Measurements from ENCODE around the gene DNM1L. TPM values are rescaled to one million over a fixed set of nuclear protein-coding genes. Genes with fewer than 3 reads are reported as not detected.

DNM1L gene
- total RNA-seq, 3 donors from 2014 or later, result 58.8 to 64.9 (median 62.6) TPM

- peak; percentile 79 for ATAC-seq
- TF ChIP-seq CTCF (IDR thresholded peaks at IDR 0.05), result no peak
- Histone ChIP-seq H3K9me3 (no peaks in the 10 kb centered on the region), H3K36me3 (ENCODE audit: low read depth) (no peaks in the 10 kb centered on the region), H3K4me1 (ENCODE audit: low read depth) (peaks cover 27% of the 10 kb centered on the region), H3K4me3 (no peak overlapping the region)
- intact Hi-C loops (cut with DNase I, micrococcal nuclease), result no loop called here
- no peak for DNase-seq
These were observed 89.4 kb downstream of the DNM1L start for GRCh38 chr12:32768518-32768917.

GRCh38 chr12:32770141-32770540 is 91.0 kb downstream of the DNM1L start:
- no peaks in the 10 kb centered on the region for H3K9me3 ChIP-seq
- H3K36me3 ChIP-seq (ENCODE audit: low read depth), result no peaks in the 10 kb centered on the region
- TF ChIP-seq CTCF (IDR thresholded peaks at IDR 0.05), result no peak
- DNase-seq (no peak), ATAC-seq (no peak)
- peaks cover 29% of the 10 kb centered on the region for H3K4me1 ChIP-seq (ENCODE audit: low read depth)
- intact Hi-C loops (cut with DNase I, micrococcal nuclease), result loop anchor here in 1 of 2 donors (5.0 kb wide), 1 partner anchor 137 kb away; no protein-coding TSS in a partner anchor
- H3K4me3 ChIP-seq, result no peak overlapping the region

- intact Hi-C loops (cut with DNase I, micrococcal nuclease), result loop anchor here in 1 of 2 donors (5.0 kb wide), 1 partner anchor 134 kb away; no protein-coding TSS in a partner anchor
- peaks cover 43% of the 10 kb centered on the region for H3K4me1 ChIP-seq (ENCODE audit: low read depth)
- TF ChIP-seq CTCF (IDR thresholded peaks at IDR 0.05), result no peak
- ATAC-seq (peak; percentile 83), DNase-seq (peak in 1 of 3 donors; percentile 62)
- no peaks in the 10 kb centered on the region for H3K9me3 ChIP-seq
- no peak overlapping the region for H3K4me3 ChIP-seq
- no peaks in the 10 kb centered on the region for H3K36me3 ChIP-seq (ENCODE audit: low read depth)
These were observed 94.6 kb downstream of the DNM1L start for GRCh38 chr12:32773691-32774090.

GRCh38 chr12:32776258-32776657 is 97.2 kb downstream of the DNM1L start:
- H3K36me3 ChIP-seq (ENCODE audit: low read depth), result no peaks in the 10 kb centered on the region
- H3K4me3 ChIP-seq, result no peak overlapping the region
- peak; percentile 62 for ATAC-seq
- TF ChIP-seq CTCF (IDR thresholded peaks at IDR 0.05), result no peak
- peaks cover 35% of the 10 kb centered on the region for H3K4me1 ChIP-seq (ENCODE audit: low read depth)
- no peak for DNase-seq
- intact Hi-C loops (cut with DNase I, micrococcal nuclease), result no loop called here
- no peaks in the 10 kb centered on the region for H3K9me3 ChIP-seq

- Histone ChIP-seq H3K9me3 (no peaks in the 10 kb centered on the region), H3K4me1 (ENCODE audit: low read depth) (peaks cover 29% of the 10 kb centered on the region), H3K36me3 (ENCODE audit: low read depth) (no peaks in the 10 kb centered on the region), H3K4me3 (no peak overlapping the region)
- DNase-seq (no peak), ATAC-seq (no peak)
- intact Hi-C loops (cut with DNase I, micrococcal nuclease), result no loop called here
- TF ChIP-seq CTCF (IDR thresholded peaks at IDR 0.05), result no peak
These were observed 98.1 kb downstream of the DNM1L start for GRCh38 chr12:32777159-32777558.

- Histone ChIP-seq H3K4me1 (ENCODE audit: low read depth) (peaks cover 23% of the 10 kb centered on the region), H3K36me3 (ENCODE audit: low read depth) (no peaks in the 10 kb centered on the region), H3K9me3 (no peaks in the 10 kb centered on the region), H3K4me3 (no peak overlapping the region)
- intact Hi-C loops (cut with DNase I, micrococcal nuclease), result no loop called here
- ATAC-seq (no peak), DNase-seq (no peak)
- no peak for TF ChIP-seq CTCF (IDR thresholded peaks at IDR 0.05)
These were observed 98.6 kb downstream of the DNM1L start for GRCh38 chr12:32777691-32778175.

Data from mucosa of descending colon (tissue), 3 donors.